GM21737 (cell line): Measurements from ENCODE around the gene KATNAL2.
A peak's percentile ranks its signal among the peaks of the same experiment; 100 is the strongest.

Experiments used
- ATAC-seq: cut with Tn5 transposase; IDR thresholded peaks from one replicate; pipeline ENCODE4 v1.9.1; 2021; ENCODE audit warnings: mild to moderate bottlenecking, moderate library complexity; ENCODE audit not compliant: unreplicated experiment

KATNAL2 gene

GRCh38 chr18:47110492-47111274 is 193.3 kb downstream of the KATNAL2 start:
- no peak for ATAC-seq

- no peak for ATAC-seq
Measured at GRCh38 chr18:47113796-47114540, 196.6 kb downstream of the KATNAL2 start.

- ATAC-seq = no peak
Measured at GRCh38 chr18:47115205-47115604, 197.8 kb downstream of the KATNAL2 start.

- no peak for ATAC-seq
Measured at GRCh38 chr18:47118981-47119380, 201.6 kb downstream of the KATNAL2 start.

- ATAC-seq = peak; percentile 90
Measured at GRCh38 chr18:47120428-47120827, 203.0 kb downstream of the KATNAL2 start.

GRCh38 chr18:47121146-47121545 is 203.7 kb downstream of the KATNAL2 start:
- no peak for ATAC-seq

- no peak for ATAC-seq
Measured at GRCh38 chr18:47141289-47141688, 223.9 kb downstream of the KATNAL2 start.

- ATAC-seq = no peak
Measured at GRCh38 chr18:47143153-47143552, 225.8 kb downstream of the KATNAL2 start.

- ATAC-seq = no peak
Measured at GRCh38 chr18:47143899-47144485, 226.6 kb downstream of the KATNAL2 start.

GRCh38 chr18:47146206-47146605 is 228.8 kb downstream of the KATNAL2 start:
- no peak for ATAC-seq

GRCh38 chr18:47149457-47150028 is 232.1 kb downstream of the KATNAL2 start:
- ATAC-seq = no peak

GRCh38 chr18:47150029-47150823 is 232.8 kb downstream of the KATNAL2 start, which contains the start of gene HDHD2:
Gene HDHD2 (minus strand): TSS chr18:47150500. CDS start chr18:47136439, 14,061 bp downstream.
- ATAC-seq = peak; percentile 91

- peak; percentile 22 for ATAC-seq
Measured at GRCh38 chr18:47150824-47151366, 233.5 kb downstream of the KATNAL2 start.

GRCh38 chr18:47151439-47151838 is 234.0 kb downstream of the KATNAL2 start:
- no peak for ATAC-seq
